ENCODE data around the gene HS3ST2. TPM values are rescaled to one million over a fixed set of nuclear protein-coding genes. Genes with fewer than 3 reads are reported as not detected.

HS3ST2 gene
- total RNA-seq, 1 experiment from 2014 or later: 0.61 TPM

DNA sequence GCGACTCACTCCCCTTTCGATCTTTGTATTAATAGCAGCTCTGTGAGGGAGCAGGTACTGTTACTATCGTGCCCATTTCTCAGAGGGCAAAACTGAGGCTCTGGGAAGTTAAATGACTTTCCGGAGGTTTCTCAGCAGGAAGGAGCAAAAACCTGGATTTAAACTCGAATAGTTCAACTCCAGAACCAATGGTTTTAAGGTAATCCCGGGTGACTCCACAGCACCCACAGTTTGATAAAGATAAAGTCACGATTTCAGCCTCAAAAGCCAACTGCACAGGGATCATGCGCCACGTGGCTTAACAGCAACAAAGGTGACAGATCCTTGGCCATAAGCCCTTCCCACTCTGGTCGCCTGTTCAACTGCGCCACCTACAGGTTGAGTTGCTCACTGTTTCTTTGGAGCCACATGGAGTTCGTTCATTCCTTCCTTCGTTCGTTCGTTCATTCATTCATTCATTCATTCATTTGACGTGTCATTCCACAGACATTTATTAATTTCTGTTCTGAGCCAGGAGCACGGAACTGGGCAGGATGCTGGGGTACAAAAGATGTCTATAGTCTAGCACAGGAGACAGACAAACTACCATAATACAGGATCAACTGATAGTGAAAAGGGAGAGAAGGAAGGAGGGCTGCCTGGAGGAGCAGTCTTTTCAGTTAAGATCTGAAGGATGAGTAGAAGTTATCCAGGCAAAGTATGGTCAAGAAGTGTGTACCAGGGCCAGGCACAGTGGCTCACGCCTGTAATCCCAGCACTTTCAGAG is 134.8 kb downstream of the HS3ST2 start:
- Mint-ChIP-seq H3K27me3 (ENCODE audit: low read depth) (peaks cover 27% of the 10 kb centered on the region), H3K4me3 (peak overlapping the region; percentile 36), H3K9me3 (0 out of 2 replicates have a peak, but pooled peaks cover 2% of the 10 kb centered on the region), H3K36me3 (no peaks in the 10 kb centered on the region), H3K4me1 (peaks cover 13% of the 10 kb centered on the region), H3K27ac (no peak overlapping the region)
- peak; percentile 85 for ATAC-seq
- POLR2A ChIA-PET: interaction anchor here (0.6 kb wide), 1 partner anchor 58 kb away, joined by 7 read pairs; no protein-coding TSS in a partner anchor
- TF ChIP-seq SMAD3 (CRISPR knock-in tag; IDR thresholded peaks at IDR 0.05; ENCODE audit: borderline replicate concordance): 0 out of 2 replicates have a peak, but pooled peaks have one; percentile 46
- TF ChIP-seq USF1 (CRISPR knock-in tag; IDR thresholded peaks at IDR 0.05): peak; percentile 82; the same call in 1 of the 2 replicates
- TF ChIP-seq SP1 (CRISPR knock-in tag; conservative IDR thresholded peaks at IDR 0.05): 0 out of 2 replicates have a peak, but pooled peaks have one; percentile 37
- TF ChIP-seq NFE2L1 (CRISPR knock-in tag; IDR thresholded peaks at IDR 0.05): peak; percentile 91
- peak; percentile 83; the same call in 1 of the 2 replicates for TF ChIP-seq TEAD1 (CRISPR knock-in tag; IDR thresholded peaks at IDR 0.05)
- peak; percentile 98 for TF ChIP-seq GTF2I (CRISPR knock-in tag; conservative IDR thresholded peaks at IDR 0.05)
- TF ChIP-seq, protein P1, sequence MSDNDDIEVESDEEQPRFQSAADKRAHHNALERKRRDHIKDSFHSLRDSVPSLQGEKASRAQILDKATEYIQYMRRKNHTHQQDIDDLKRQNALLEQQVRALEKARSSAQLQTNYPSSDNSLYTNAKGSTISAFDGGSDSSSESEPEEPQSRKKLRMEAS (CRISPR knock-in tag; IDR thresholded peaks at IDR 0.05): peak; percentile 99
- TF ChIP-seq, protein P2, sequence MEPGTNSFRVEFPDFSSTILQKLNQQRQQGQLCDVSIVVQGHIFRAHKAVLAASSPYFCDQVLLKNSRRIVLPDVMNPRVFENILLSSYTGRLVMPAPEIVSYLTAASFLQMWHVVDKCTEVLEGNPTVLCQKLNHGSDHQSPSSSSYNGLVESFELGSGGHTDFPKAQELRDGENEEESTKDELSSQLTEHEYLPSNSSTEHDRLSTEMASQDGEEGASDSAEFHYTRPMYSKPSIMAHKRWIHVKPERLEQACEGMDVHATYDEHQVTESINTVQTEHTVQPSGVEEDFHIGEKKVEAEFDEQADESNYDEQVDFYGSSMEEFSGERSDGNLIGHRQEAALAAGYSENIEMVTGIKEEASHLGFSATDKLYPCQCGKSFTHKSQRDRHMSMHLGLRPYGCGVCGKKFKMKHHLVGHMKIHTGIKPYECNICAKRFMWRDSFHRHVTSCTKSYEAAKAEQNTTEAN (CRISPR knock-in tag; IDR thresholded peaks at IDR 0.05): peak; percentile 73; the same call in 1 of the 2 replicates
- no peak for TF ChIP-seq RORB (CRISPR knock-in tag; IDR thresholded peaks at IDR 0.05)
- no peak for TF ChIP-seq CREM (CRISPR knock-in tag; IDR thresholded peaks at IDR 0.05)
- TF ChIP-seq MYBL2 (CRISPR knock-in tag; IDR thresholded peaks at IDR 0.05): no peak; the same call in 1 of the 2 replicates
- TF ChIP-seq NFATC4 (CRISPR knock-in tag; IDR thresholded peaks at IDR 0.05): no peak
- peak; percentile 96 for TF ChIP-seq FOXK1 (CRISPR knock-in tag; IDR thresholded peaks at IDR 0.05)
- TF ChIP-seq ETV6 (CRISPR knock-in tag; IDR thresholded peaks at IDR 0.05): no peak
- TF ChIP-seq ARID4B (CRISPR knock-in tag; IDR thresholded peaks at IDR 0.05; ENCODE audit: borderline replicate concordance): peak; percentile 76
- TF ChIP-seq PREB (CRISPR knock-in tag; IDR thresholded peaks at IDR 0.05; ENCODE audit: borderline replicate concordance): no peak
- TF ChIP-seq, protein P3, sequence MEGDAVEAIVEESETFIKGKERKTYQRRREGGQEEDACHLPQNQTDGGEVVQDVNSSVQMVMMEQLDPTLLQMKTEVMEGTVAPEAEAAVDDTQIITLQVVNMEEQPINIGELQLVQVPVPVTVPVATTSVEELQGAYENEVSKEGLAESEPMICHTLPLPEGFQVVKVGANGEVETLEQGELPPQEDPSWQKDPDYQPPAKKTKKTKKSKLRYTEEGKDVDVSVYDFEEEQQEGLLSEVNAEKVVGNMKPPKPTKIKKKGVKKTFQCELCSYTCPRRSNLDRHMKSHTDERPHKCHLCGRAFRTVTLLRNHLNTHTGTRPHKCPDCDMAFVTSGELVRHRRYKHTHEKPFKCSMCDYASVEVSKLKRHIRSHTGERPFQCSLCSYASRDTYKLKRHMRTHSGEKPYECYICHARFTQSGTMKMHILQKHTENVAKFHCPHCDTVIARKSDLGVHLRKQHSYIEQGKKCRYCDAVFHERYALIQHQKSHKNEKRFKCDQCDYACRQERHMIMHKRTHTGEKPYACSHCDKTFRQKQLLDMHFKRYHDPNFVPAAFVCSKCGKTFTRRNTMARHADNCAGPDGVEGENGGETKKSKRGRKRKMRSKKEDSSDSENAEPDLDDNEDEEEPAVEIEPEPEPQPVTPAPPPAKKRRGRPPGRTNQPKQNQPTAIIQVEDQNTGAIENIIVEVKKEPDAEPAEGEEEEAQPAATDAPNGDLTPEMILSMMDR (IDR thresholded peaks at IDR 0.05): peak; percentile 71
- peak; percentile 77 for TF ChIP-seq USF2 (CRISPR knock-in tag; IDR thresholded peaks at IDR 0.05)
- CTCF ChIA-PET: interaction anchor here (0.9 to 4.0 kb wide), 4 partner anchors 15 to 49 kb away, joined by 3 to 29 read pairs (median 8); no protein-coding TSS in a partner anchor
- DNase-seq (ENCODE audit: low spot score): peak; percentile 88
